Measurements from ENCODE around the gene CCL28. TPM values are rescaled to one million over a fixed set of nuclear protein-coding genes. Genes with fewer than 3 reads are reported as not detected.
A peak's percentile ranks its signal among the peaks of the same experiment; 100 is the strongest.

The CCL28 gene
- total RNA-seq, 2 donors from 2014 or later = 56.8 to 116 TPM

- TF ChIP-seq CTCF (IDR thresholded peaks at IDR 0.05) = no peak
- no peak overlapping the region for H3K27ac ChIP-seq
- no peaks in the 10 kb centered on the region for H3K27me3 ChIP-seq
- H3K36me3 ChIP-seq = no peaks in the 10 kb centered on the region
- no peaks in the 10 kb centered on the region for H3K9me3 ChIP-seq
- no peaks in the 10 kb centered on the region for H3K4me1 ChIP-seq
- H3K4me3 ChIP-seq = no peak overlapping the region
- no peak for DNase-seq
- no peak overlapping the region for H3K9ac ChIP-seq (ENCODE audit: low read depth in 2 of 2, low read length in 2 of 2)
- intact Hi-C loops (cut with DNase I) = no loop called here
Measured at GRCh38 chr5:43415935-43416802, 4.0 kb upstream of the CCL28 start.

GRCh38 chr5:43413966-43414365 lies 1.8 kb upstream of the CCL28 start:
- H3K9me3 ChIP-seq = no peaks in the 10 kb centered on the region
- no peak for TF ChIP-seq CTCF (IDR thresholded peaks at IDR 0.05)
- intact Hi-C loops (cut with DNase I) = no loop called here
- H3K27ac ChIP-seq = no peak overlapping the region
- no peak for DNase-seq
- no peak overlapping the region for H3K9ac ChIP-seq (ENCODE audit: low read depth in 2 of 2, low read length in 2 of 2)
- no peak overlapping the region for H3K4me3 ChIP-seq
- H3K36me3 ChIP-seq = no peaks in the 10 kb centered on the region
- no peaks in the 10 kb centered on the region for H3K27me3 ChIP-seq
- no peaks in the 10 kb centered on the region for H3K4me1 ChIP-seq

GRCh38 chr5:43412644-43413043 lies 453 bp upstream of the CCL28 start:
- TF ChIP-seq CTCF (IDR thresholded peaks at IDR 0.05) = no peak
- Histone ChIP-seq H3K9ac (ENCODE audit: low read depth in 2 of 2, low read length in 2 of 2) (peak overlapping the region in 1 of 2 donors; percentile 73), H3K36me3 (no peaks in the 10 kb centered on the region), H3K4me3 (no peak overlapping the region), H3K27me3 (no peaks in the 10 kb centered on the region), H3K9me3 (no peaks in the 10 kb centered on the region), H3K4me1 (no peaks in the 10 kb centered on the region), H3K27ac (peak overlapping the region; percentile 94)
- no peak for DNase-seq
- intact Hi-C loops (cut with DNase I) = no loop called here

GRCh38 chr5:43411495-43411894 lies 696 bp downstream of the CCL28 start:
- peak; percentile 54 for DNase-seq
- peak overlapping the region; percentile 94 for H3K27ac ChIP-seq
- no peaks in the 10 kb centered on the region for H3K9me3 ChIP-seq
- H3K4me3 ChIP-seq = peak overlapping the region; percentile 30
- H3K4me1 ChIP-seq = no peaks in the 10 kb centered on the region
- no peak for TF ChIP-seq CTCF (IDR thresholded peaks at IDR 0.05)
- H3K36me3 ChIP-seq = no peaks in the 10 kb centered on the region
- H3K9ac ChIP-seq (ENCODE audit: low read depth in 2 of 2, low read length in 2 of 2) = peak overlapping the region; percentile 24 to 73
- intact Hi-C loops (cut with DNase I) = no loop called here
- no peaks in the 10 kb centered on the region for H3K27me3 ChIP-seq

- Histone ChIP-seq H3K9me3 (no peaks in the 10 kb centered on the region), H3K36me3 (no peaks in the 10 kb centered on the region), H3K4me3 (peak overlapping the region; percentile 30), H3K27ac (peak overlapping the region; percentile 94), H3K27me3 (no peaks in the 10 kb centered on the region), H3K9ac (ENCODE audit: low read depth in 2 of 2, low read length in 2 of 2) (peak overlapping the region; percentile 72 to 73), H3K4me1 (no peaks in the 10 kb centered on the region)
- DNase-seq = no peak
- no peak for TF ChIP-seq CTCF (IDR thresholded peaks at IDR 0.05)
- intact Hi-C loops (cut with DNase I) = no loop called here
Measured at GRCh38 chr5:43410414-43410813, 1.8 kb downstream of the CCL28 start.
